OCI-LY7 (cell line): Measurements from ENCODE around the gene RSAD2.

Experiments used
- CTCF ChIP-seq: fragments of 200-600 bp; sonication (generic); conservative IDR thresholded peaks from 2 replicates; pipeline ENCODE4 v1.5.1; 2014; ENCODE audit warnings: mild to moderate bottlenecking, antibody characterized with exemption, low read length, moderate library complexity, mixed read lengths
- EZH2phosphoT487 ChIP-seq: fragments of 200-600 bp; sonication (generic); IDR thresholded peaks from 2 replicates; pipeline ENCODE4 v1.6.1; 2018; ENCODE audit warnings: low read depth, borderline replicate concordance, mild to moderate bottlenecking, mixed run types, antibody characterized with exemption, low read length, moderate library complexity, mixed read lengths

GRCh38 chr2:6874032-6874431 is 3.5 kb upstream of the RSAD2 start:
- TF ChIP-seq CTCF (no peak), EZH2phosphoT487 (no peak)
